Measurements from ENCODE around the gene PPIL4.

PPIL4 gene

GRCh38 chr6:149482545-149483333 lies 63.1 kb downstream of the PPIL4 start:
- H3K27ac ChIP-seq, result no peak overlapping the region
- TF ChIP-seq CTCF (conservative IDR thresholded peaks at IDR 0.05) (no peak), ZFX (IDR thresholded peaks at IDR 0.05) (no peak)

- no peak overlapping the region for H3K27ac ChIP-seq
- no peak for TF ChIP-seq ZFX (IDR thresholded peaks at IDR 0.05)
- TF ChIP-seq CTCF (conservative IDR thresholded peaks at IDR 0.05), result no peak
Measured at GRCh38 chr6:149480502-149481280, 65.2 kb downstream of the PPIL4 start.

- TF ChIP-seq CTCF (conservative IDR thresholded peaks at IDR 0.05), result no peak
- TF ChIP-seq ZFX (IDR thresholded peaks at IDR 0.05), result no peak
Measured at GRCh38 chr6:149478631-149479314, 67.1 kb downstream of the PPIL4 start.

GRCh38 chr6:149477544-149477943 lies 68.3 kb downstream of the PPIL4 start:
- no peak overlapping the region for H3K27ac ChIP-seq
- TF ChIP-seq ZFX (IDR thresholded peaks at IDR 0.05), result no peak

More at GRCh38 chr6:149478631-149479314, 67.1 kb downstream of the PPIL4 start:
- no peak overlapping the region for H3K27ac ChIP-seq

- H3K27ac ChIP-seq, result no peak overlapping the region
- TF ChIP-seq ZFX (IDR thresholded peaks at IDR 0.05) (no peak), CTCF (conservative IDR thresholded peaks at IDR 0.05) (no peak)
Measured at GRCh38 chr6:149476789-149477455, 68.9 kb downstream of the PPIL4 start.

GRCh38 chr6:149474108-149474935 lies 71.5 kb downstream of the PPIL4 start:
- TF ChIP-seq CTCF (conservative IDR thresholded peaks at IDR 0.05) (no peak), ZFX (IDR thresholded peaks at IDR 0.05) (no peak)
- H3K27ac ChIP-seq, result no peak overlapping the region

All from C4-2B (cell line).